Endothelial cell of umbilical vein (primary cell): ENCODE data around the gene RALGPS1. TPM values are rescaled to one million over a fixed set of nuclear protein-coding genes. Genes with fewer than 3 reads are reported as not detected.

Experiments used
- BruUV-seq: library from RNA; stranded (reverse); fragments of 400-500 nt; replicated peaks from 2 replicates; lab custom pipeline; 2021; lab: Mats Ljungman, UMichigan
- CTCF ChIA-PET: fragments of 300-600, 350-600 bp; sonication (Branson Sonifier 250); formaldehyde crosslinking; loops from one replicate; lab custom pipeline; 2021; ENCODE audit warnings: antibody characterized with exemption, inconsistent platforms; lab: Charles Lee
- POLR2A ChIA-PET: fragments of 300-600, 350-600 bp; sonication (Branson Sonifier 250); formaldehyde crosslinking; loops from one replicate; lab custom pipeline; 2021; ENCODE audit warnings: antibody characterized with exemption, inconsistent platforms; lab: Charles Lee
- DNase-seq: peaks from one replicate; pipeline ENCODE4 v3.0.0-alpha.2; 2011; ENCODE audit warnings: low read depth, low spot score
- FAIRE-seq: peaks from 2 replicates; lab custom pipeline; 2011; peaks lifted over from hg19 to GRCh38; lab: Jason Lieb, UNC
- H2AFZ ChIP-seq: 2 replicates; pipeline ENCODE4 v1.6.0; 2012; ENCODE audit warnings: low read depth, low read length, control low read depth, inconsistent platforms
- H3K27ac ChIP-seq: 2 replicates; pipeline ENCODE4 v1.5.1; 2011; ENCODE audit warnings: low read depth, mild to moderate bottlenecking, control low read depth, low read length, moderate library complexity; ENCODE audit not compliant: insufficient read depth
- H3K27me3 ChIP-seq, 2 experiments: 2 replicates each; pipeline versions ENCODE4 v1.6.0 to v1.6.1; 2011; ENCODE audit warnings: low read length in 2 of 2, mixed read lengths in 1 of 2; ENCODE audit not compliant: control insufficient read depth in 2 of 2, insufficient read depth in 2 of 2
- H3K36me3 ChIP-seq, 2 experiments: 2 replicates in 1 of 2; 3 replicates in 1 of 2; pipeline ENCODE4 v1.5.1; 2011; ENCODE audit warnings: low read length in 2 of 2, mild to moderate bottlenecking in 1 of 2, moderate library complexity in 1 of 2; ENCODE audit not compliant: control insufficient read depth in 2 of 2, insufficient read depth in 2 of 2; ENCODE audit errors: extremely low read depth in 1 of 2
- H3K4me1 ChIP-seq: 3 replicates; pipeline ENCODE4 v1.5.1; 2011; ENCODE audit warnings: mild to moderate bottlenecking, low read length; ENCODE audit not compliant: control insufficient read depth, insufficient read depth; ENCODE audit errors: extremely low read depth
- H3K4me2 ChIP-seq: 2 replicates; pipeline ENCODE4 v1.6.1; 2011; ENCODE audit warnings: low read length, control low read depth, mixed read lengths; ENCODE audit not compliant: insufficient read depth
- H3K4me3 ChIP-seq, 3 experiments: fragments of 200-600 bp in 1 of 3; sonication (generic), shearing (Covaris generic) in 1 of 3; replicated peaks in 1 of 3; 2 replicates each; pipeline ENCODE4 v1.5.1; 2011 to 2016; ENCODE audit warnings: control low read depth in 3 of 3, low read length in 3 of 3, mild to moderate bottlenecking in 2 of 3, inconsistent platforms in 1 of 3, low read depth in 1 of 3, moderate library complexity in 1 of 3; ENCODE audit not compliant: insufficient read depth in 1 of 3
- H3K79me2 ChIP-seq: 2 replicates; pipeline ENCODE4 v1.6.0; 2012; ENCODE audit warnings: low read length, inconsistent platforms; ENCODE audit not compliant: control insufficient read depth, insufficient read depth
- H3K9ac ChIP-seq: replicated peaks from 2 replicates; pipeline ENCODE3; 2011; ENCODE audit warnings: low read length, control low read depth; ENCODE audit not compliant: insufficient read depth; ENCODE audit errors: extremely low read depth
- H3K9me1 ChIP-seq: replicated peaks from 3 replicates; pipeline ENCODE4 v1.6.0; 2011; ENCODE audit warnings: mild to moderate bottlenecking, low read length; ENCODE audit not compliant: control insufficient read depth, insufficient read depth; ENCODE audit errors: extremely low read depth
- H3K9me3 ChIP-seq: replicated peaks from 2 replicates; pipeline ENCODE4 v1.5.1; 2012; ENCODE audit warnings: low read length, inconsistent platforms; ENCODE audit not compliant: control insufficient read depth, insufficient read depth
- H4K20me1 ChIP-seq: replicated peaks from 2 replicates; pipeline ENCODE3; 2011; ENCODE audit warnings: mild to moderate bottlenecking, low read length; ENCODE audit not compliant: control insufficient read depth, insufficient read depth; ENCODE audit errors: extremely low read depth
- EZH2 ChIP-seq: IDR thresholded peaks from 2 replicates; pipeline ENCODE4 v1.6.1; 2012; ENCODE audit warnings: borderline replicate concordance, low read depth, mild to moderate bottlenecking, moderate library complexity, low read length, inconsistent platforms; ENCODE audit not compliant: severe bottlenecking
- FOS ChIP-seq: IDR thresholded peaks from 2 replicates; pipeline ENCODE4 v1.6.1; 2011; ENCODE audit warnings: mild to moderate bottlenecking, low read length, moderate library complexity, borderline replicate concordance; ENCODE audit not compliant: insufficient read depth
- GATA2 ChIP-seq: IDR thresholded peaks from 2 replicates; pipeline ENCODE4 v1.7.0; 2011; ENCODE audit warnings: low read depth, mild to moderate bottlenecking, moderate library complexity, mixed read lengths, low read length; ENCODE audit not compliant: insufficient read length, insufficient read depth
- MYC ChIP-seq: IDR thresholded peaks from one replicate; pipeline ENCODE4 v1.6.1; 2011; ENCODE audit warnings: mild to moderate bottlenecking, low read depth, low read length
- dilution Hi-C: fragments of 300-500 bp; cut with MboI; formaldehyde crosslinking; loops from one replicate; pipeline ENCODE4 v1.15.0; 2019; ENCODE audit warnings: low sequenced_read_pairs; ENCODE audit not compliant: extremely low pct_ligation_motif_present
- intact Hi-C: fragments of 100-400 bp; cut with micrococcal nuclease; formaldehyde crosslinking; loops from one replicate; pipeline ENCODE4 v1.10.0; 2022
- polyA plus RNA-seq, 4 experiments: library from polyadenylated mRNA; depleted of rRNA in 3 of 4; stranded (reverse) in 3 of 4; unstranded in 1 of 4; fragments of >200 nt; gene quantifications; 2 replicates each; pipeline versions ENCODE4 v1.2.1 to v1.2.3, GENCODE V29; 2011 to 2012; ENCODE audit warnings: missing spikeins in 1 of 4
- total RNA-seq: library from RNA; stranded (reverse); gene quantifications from 2 replicates; pipeline ENCODE4 v1.2.3, GENCODE V29; 2021
- TF ChIP-seq, protein P1 (sequence below): IDR thresholded peaks from 2 replicates; pipeline ENCODE4 v1.6.1; 2011; ENCODE audit not compliant: insufficient read depth, insufficient read length
- TF ChIP-seq, protein P2 (sequence below), 2 donors: IDR thresholded peaks; 1 replicate in 1 of 2; 2 replicates in 1 of 2; pipeline ENCODE4 v1.5.1; 2011; ENCODE audit warnings: low read length in 2 of 2, mild to moderate bottlenecking in 2 of 2, moderate library complexity in 2 of 2, control low read depth in 1 of 2, inconsistent platforms in 1 of 2, low read depth in 1 of 2; ENCODE audit not compliant: insufficient read depth in 1 of 2; ENCODE audit errors: extremely low read depth in 1 of 2

RALGPS1 gene
- total and polyA plus RNA-seq, 2 donors (not counting 3 experiments of a cell fraction or from before 2014, with no cell fraction given) = 3.8 to 5.5 TPM

DNA sequence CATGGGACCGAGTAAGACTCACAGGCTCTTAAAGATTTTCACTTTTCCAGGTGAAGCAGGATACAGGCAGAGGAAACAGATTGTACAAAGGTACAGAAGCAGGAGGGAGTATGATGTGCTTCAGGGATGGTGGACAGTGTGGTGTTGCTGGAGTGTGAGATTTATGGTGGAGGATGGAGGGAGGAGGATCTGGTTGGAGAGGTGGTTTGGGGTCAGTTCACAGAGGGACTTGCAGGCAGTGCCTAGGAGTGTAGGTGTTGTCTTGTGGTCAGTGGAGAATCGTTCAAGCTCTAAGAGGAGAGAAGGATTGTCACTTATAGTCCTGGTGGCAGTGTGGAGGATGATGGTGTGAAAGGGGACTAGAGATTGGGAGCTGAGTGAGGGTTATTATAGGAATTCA lies 11.8 kb downstream of the RALGPS1 start:
- dilution Hi-C loops = no loop called here
- no peak for TF ChIP-seq GATA2
- peaks cover 13 to 15% of the 10 kb centered on the region in 2 experiments for H3K27me3 ChIP-seq
- ChIA-PET CTCF (interaction anchor here (2.0 kb wide), 1 partner anchor 14 kb away, joined by 5 read pairs; no protein-coding TSS in a partner anchor), POLR2A (no interaction called here)
- no peak for DNase-seq
- H3K27ac ChIP-seq = no peak overlapping the region
- no peak overlapping the region for H3K4me2 ChIP-seq
- no peaks in the 10 kb centered on the region for H3K9me3 ChIP-seq
- H3K4me3 ChIP-seq = no peak overlapping the region
- no peaks in the 10 kb centered on the region for H3K79me2 ChIP-seq
- no peak for FAIRE-seq
- no peaks in the 10 kb centered on the region for H3K36me3 ChIP-seq
- H4K20me1 ChIP-seq = no peaks in the 10 kb centered on the region
- H3K9me1 ChIP-seq = no peaks in the 10 kb centered on the region
- no peak overlapping the region for H3K9ac ChIP-seq
- H3K4me1 ChIP-seq = no peaks in the 10 kb centered on the region
- H2AFZ ChIP-seq = no peak overlapping the region
- intact Hi-C loops = no loop called here
- no TSS peak for BruUV-seq

DNA sequence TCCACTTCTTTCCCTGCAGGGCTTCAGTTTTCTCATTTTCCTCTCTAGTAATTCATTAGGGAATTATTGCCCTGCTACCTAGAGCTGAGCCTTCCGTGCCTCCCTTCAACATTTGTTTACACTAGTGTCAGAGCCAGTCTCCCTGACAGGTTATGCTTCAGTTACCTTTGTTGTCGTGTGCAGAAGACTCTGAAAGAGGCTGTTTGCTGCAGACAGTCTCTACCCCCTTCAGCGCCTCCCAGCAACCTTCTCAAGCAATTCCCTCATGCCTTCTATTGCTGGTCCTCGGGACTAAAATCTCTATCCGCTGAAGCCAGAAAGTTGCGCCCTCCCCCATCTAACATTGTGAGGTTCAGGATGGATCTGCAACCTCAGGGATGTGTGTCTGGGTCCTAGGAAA lies 12.8 kb downstream of the RALGPS1 start:
- H3K9me1 ChIP-seq = no peaks in the 10 kb centered on the region
- H3K4me1 ChIP-seq = no peaks in the 10 kb centered on the region
- H3K4me2 ChIP-seq = no peak overlapping the region
- dilution Hi-C loops (no loop called here), intact Hi-C loops (no loop called here)
- H3K36me3 ChIP-seq = no peaks in the 10 kb centered on the region
- no peak overlapping the region for H3K4me3 ChIP-seq
- H2AFZ ChIP-seq = no peak overlapping the region
- POLR2A ChIA-PET = no interaction called here
- no peak overlapping the region for H3K27ac ChIP-seq
- FAIRE-seq (no peak), DNase-seq (no peak)
- no peaks in the 10 kb centered on the region for H4K20me1 ChIP-seq
- no TSS peak for BruUV-seq
- no peak overlapping the region for H3K9ac ChIP-seq
- CTCF ChIA-PET = interaction anchor here (2.0 kb wide), 1 partner anchor 13 kb away, joined by 5 read pairs; no protein-coding TSS in a partner anchor
- H3K9me3 ChIP-seq = no peaks in the 10 kb centered on the region
- TF ChIP-seq MYC (no peak), GATA2 (no peak), EZH2 (no peak), FOS (no peak)
- TF ChIP-seq, protein P1, sequence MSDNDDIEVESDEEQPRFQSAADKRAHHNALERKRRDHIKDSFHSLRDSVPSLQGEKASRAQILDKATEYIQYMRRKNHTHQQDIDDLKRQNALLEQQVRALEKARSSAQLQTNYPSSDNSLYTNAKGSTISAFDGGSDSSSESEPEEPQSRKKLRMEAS = no peak
- TF ChIP-seq, protein P2, sequence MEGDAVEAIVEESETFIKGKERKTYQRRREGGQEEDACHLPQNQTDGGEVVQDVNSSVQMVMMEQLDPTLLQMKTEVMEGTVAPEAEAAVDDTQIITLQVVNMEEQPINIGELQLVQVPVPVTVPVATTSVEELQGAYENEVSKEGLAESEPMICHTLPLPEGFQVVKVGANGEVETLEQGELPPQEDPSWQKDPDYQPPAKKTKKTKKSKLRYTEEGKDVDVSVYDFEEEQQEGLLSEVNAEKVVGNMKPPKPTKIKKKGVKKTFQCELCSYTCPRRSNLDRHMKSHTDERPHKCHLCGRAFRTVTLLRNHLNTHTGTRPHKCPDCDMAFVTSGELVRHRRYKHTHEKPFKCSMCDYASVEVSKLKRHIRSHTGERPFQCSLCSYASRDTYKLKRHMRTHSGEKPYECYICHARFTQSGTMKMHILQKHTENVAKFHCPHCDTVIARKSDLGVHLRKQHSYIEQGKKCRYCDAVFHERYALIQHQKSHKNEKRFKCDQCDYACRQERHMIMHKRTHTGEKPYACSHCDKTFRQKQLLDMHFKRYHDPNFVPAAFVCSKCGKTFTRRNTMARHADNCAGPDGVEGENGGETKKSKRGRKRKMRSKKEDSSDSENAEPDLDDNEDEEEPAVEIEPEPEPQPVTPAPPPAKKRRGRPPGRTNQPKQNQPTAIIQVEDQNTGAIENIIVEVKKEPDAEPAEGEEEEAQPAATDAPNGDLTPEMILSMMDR (IDR thresholded peaks at IDR 0.05; ENCODE audit: extremely low read depth in 1 of 2, insufficient read depth in 1 of 2, low read depth in 1 of 2, low read length in 2 of 2) = no peak
- H3K27me3 ChIP-seq = peaks cover 13 to 17% of the 10 kb centered on the region in 2 experiments
- H3K79me2 ChIP-seq = no peaks in the 10 kb centered on the region
